Duodenal mucosa (tissue), 2 donors: ENCODE measurements around the gene DEXI.

ENCODE experiments used
- H3K27ac ChIP-seq: one replicate; pipeline ENCODE4 v1.7.0; 2013; ENCODE audit warnings: low read depth, low read length
- H3K27me3 ChIP-seq, 2 donors: one replicate each; pipeline ENCODE4 v1.7.0; 2013; ENCODE audit warnings: low read length in 2 of 2, control low read depth in 1 of 2; ENCODE audit not compliant: insufficient read depth in 2 of 2, control insufficient read depth in 1 of 2
- H3K36me3 ChIP-seq, 2 donors: one replicate each; pipeline ENCODE4 v1.7.0; 2013; ENCODE audit warnings: low read length in 2 of 2, control low read depth in 1 of 2; ENCODE audit not compliant: insufficient read depth in 2 of 2, control insufficient read depth in 1 of 2
- H3K4me1 ChIP-seq, 2 donors: one replicate each; pipeline ENCODE4 v1.7.0; 2013; ENCODE audit warnings: low read length in 2 of 2, control low read depth in 1 of 2; ENCODE audit not compliant: insufficient read depth in 2 of 2, control insufficient read depth in 1 of 2
- H3K4me3 ChIP-seq, 2 donors: one replicate each; pipeline ENCODE4 v1.7.0; 2013; ENCODE audit warnings: low read length in 2 of 2, low read depth in 1 of 2
- H3K9ac ChIP-seq, 2 donors: one replicate each; pipeline ENCODE4 v1.7.0; 2013; ENCODE audit warnings: low read length in 2 of 2, low read depth in 1 of 2
- H3K9me3 ChIP-seq, 2 donors: one replicate each; pipeline ENCODE4 v1.7.0; 2013; ENCODE audit warnings: low read length in 2 of 2, control low read depth in 1 of 2; ENCODE audit not compliant: control insufficient read depth in 1 of 2

The DEXI gene

DNA sequence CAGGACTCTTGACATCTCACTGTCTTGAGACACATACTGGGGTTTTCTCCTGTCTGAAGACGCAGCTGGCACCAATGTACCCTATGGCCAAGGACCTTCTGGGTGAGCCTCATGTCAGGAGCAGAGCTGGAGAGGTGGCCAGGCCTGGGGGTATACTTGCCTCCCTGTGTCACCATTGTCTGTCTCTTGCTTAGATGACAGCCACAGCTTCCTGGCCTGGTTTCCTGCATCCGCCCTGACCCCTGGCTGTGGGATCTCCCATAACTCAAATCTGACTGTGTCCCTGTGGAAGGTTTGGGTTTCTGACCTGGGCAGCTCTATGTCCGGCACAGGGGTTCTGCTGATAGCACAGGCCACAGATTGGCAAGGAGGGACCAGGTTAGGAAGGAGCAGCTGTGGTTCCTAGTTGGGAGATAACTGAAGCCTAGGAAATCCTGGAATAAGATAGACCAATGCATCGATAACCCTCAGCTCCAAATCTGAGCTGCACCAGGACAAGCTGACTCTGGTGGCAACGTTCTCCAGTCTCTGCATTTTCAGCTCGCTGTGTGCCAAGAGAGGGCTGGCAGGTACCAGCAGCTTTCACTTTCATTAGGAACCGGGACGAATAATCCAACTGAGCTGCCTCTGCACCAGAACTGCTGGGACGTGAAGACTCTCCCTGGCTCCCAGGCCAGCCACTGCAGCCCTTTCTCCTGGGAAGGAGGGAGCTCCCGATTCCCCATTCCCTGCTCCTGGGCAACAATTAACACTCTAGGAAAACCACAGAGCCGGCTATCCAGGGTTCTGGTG lies 5.0 kb downstream of the DEXI start:
- no peaks in the 10 kb centered on the region for H3K9me3 ChIP-seq
- peak overlapping the region; percentile 60 to 89 for H3K4me3 ChIP-seq
- H3K27ac ChIP-seq: no peak overlapping the region
- H3K27me3 ChIP-seq: no peaks in the 10 kb centered on the region
- H3K4me1 ChIP-seq: peaks cover 70 to 71% of the 10 kb centered on the region in 2 donors
- H3K9ac ChIP-seq: peak overlapping the region; percentile 24 to 58
- peaks cover 0 to 13% of the 10 kb centered on the region in 2 donors for H3K36me3 ChIP-seq

DNA sequence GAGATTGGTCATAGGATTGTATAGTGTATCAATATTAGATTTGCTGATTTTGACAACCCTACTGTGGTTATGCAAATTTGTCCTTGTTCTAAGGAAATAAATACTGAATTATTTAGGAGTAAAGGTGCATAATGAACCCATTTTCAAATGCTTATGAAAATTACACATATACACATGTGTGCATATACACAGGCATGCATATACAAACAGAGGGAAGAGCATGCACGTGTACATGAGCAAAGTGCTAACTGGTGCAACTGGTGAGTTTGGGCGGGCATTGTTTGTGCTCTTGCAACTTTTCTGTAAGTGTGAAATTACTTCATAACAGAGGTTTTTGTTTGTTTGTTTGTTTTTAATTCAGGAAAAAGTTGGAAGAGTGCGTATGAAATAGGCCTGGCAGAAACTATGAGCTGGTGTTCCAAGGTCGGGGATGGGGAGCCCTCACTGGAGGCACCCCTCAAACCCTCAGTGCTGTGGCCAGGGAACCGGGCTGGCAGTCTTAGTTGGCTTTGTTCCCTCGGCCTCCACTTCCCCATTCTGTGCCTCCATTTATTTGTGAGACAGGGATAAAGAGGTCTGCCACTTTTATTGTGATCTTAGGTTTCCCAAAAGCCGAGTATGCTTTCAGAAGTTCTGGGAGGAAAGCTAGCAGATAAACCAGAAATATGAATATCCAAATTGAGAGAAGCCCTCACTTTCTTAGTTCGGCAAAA lies 5.8 kb downstream of the DEXI start:
- H3K36me3 ChIP-seq: peaks cover 0 to 17% of the 10 kb centered on the region in 2 donors
- no peak overlapping the region for H3K4me3 ChIP-seq
- H3K27ac ChIP-seq: no peak overlapping the region
- H3K27me3 ChIP-seq: no peaks in the 10 kb centered on the region
- H3K9ac ChIP-seq: peak overlapping the region in 1 of 2 donors; percentile 24
- peaks cover 70 to 71% of the 10 kb centered on the region in 2 donors for H3K4me1 ChIP-seq
- no peaks in the 10 kb centered on the region for H3K9me3 ChIP-seq

DNA sequence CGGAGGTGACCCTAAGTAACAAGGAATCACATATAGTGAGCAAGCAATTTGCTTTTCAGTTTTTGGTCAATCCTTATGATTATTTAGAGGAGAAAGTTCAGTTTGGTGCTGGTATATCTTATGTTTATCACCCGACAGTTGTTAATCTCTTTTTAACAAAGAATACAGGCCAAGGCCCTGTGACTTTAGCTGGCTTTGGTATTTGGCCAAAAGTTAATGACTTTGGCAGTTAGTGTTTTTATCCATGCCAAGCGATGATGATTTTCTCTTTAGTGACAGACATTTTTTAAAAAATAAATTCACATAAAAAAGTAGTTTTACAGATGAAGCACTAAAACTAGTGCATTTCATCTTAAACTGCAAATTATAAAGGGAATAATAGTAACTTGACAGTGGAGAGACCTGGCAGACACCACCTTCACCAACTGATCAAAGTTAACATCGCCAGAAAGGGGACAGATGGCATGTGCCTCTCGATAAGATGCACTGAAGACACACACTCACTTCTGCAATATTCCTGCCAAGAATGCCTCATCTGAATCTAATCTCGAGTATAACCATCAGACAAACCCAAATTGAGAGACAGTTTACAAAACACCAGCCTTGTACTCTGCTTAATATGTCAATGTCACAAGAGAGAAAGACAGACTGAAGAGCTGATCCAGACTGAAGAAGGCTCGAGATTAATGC lies 6.9 kb downstream of the DEXI start:
- H3K27me3 ChIP-seq: no peaks in the 10 kb centered on the region
- no peaks in the 10 kb centered on the region for H3K9me3 ChIP-seq
- peaks cover 0 to 26% of the 10 kb centered on the region in 2 donors for H3K36me3 ChIP-seq
- no peak overlapping the region for H3K4me3 ChIP-seq
- no peak overlapping the region for H3K9ac ChIP-seq
- peaks cover 60 to 61% of the 10 kb centered on the region in 2 donors for H3K4me1 ChIP-seq
- H3K27ac ChIP-seq: no peak overlapping the region

DNA sequence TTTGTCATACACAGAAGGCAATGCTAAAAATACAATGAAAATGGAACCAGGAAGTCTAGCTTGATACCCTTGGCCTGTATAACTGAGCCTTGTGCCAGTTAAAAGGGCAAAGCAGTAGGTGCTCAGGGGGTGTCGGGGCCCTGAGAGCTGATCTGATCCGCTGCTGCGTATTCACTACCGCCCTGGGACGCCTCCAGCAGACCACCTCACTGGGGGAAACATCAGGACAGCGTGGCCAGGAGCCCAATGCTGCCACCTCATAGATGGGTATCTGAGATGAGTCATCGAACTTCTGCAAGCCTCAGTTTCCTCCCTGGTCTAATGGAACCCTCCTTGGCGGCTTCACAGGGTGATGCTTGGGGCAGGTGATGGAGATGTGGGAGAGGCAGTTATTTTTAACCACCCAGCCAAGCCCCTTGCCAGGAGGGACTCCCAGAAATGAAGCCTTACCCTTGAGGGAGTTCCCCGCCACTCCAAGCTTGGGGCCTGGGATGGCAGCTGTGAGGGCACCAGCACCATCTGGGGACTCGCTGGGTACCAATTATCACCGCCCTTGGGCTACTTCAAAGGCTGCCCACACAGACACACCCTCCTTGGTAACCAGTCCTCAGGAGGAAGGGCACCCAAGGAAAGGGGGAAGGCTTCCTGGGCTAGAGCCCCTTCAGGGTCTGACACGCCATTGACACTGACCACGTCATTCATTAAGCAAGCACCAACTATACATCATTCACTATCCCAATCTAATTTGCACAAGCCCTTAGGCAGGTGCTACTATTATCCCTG lies 7.8 kb downstream of the DEXI start:
- H3K9ac ChIP-seq: no peak overlapping the region
- peaks cover 52% of the 10 kb centered on the region in 2 donors for H3K4me1 ChIP-seq
- no peak overlapping the region for H3K4me3 ChIP-seq
- no peaks in the 10 kb centered on the region for H3K27me3 ChIP-seq
- peaks cover 4 to 33% of the 10 kb centered on the region in 2 donors for H3K36me3 ChIP-seq
- no peaks in the 10 kb centered on the region for H3K9me3 ChIP-seq
- no peak overlapping the region for H3K27ac ChIP-seq

DNA sequence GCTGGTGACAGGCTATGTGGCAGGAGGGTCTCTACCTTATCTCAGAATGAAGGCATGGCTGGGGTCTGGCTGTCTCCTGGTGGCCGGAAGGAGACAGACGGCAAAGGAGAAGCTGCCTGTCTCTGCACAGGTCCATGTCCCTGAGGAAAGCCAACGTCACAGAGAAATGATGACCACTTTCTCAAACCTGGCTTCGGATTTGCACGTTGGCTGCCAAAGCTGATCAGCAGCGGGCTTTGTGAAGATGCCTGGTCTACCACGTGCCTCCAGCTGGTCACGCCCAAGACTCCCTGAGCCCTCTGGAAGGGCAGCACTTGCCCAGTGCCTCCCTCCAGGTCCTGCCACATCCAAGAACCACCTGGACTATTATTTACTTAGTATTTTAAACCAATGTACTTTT lies 8.4 kb downstream of the DEXI start:
- H3K4me1 ChIP-seq: peaks cover 45% of the 10 kb centered on the region in 2 donors
- no peak overlapping the region for H3K9ac ChIP-seq
- H3K9me3 ChIP-seq: no peaks in the 10 kb centered on the region
- no peak overlapping the region for H3K27ac ChIP-seq
- no peaks in the 10 kb centered on the region for H3K27me3 ChIP-seq
- no peak overlapping the region for H3K4me3 ChIP-seq
- peaks cover 4 to 39% of the 10 kb centered on the region in 2 donors for H3K36me3 ChIP-seq

DNA sequence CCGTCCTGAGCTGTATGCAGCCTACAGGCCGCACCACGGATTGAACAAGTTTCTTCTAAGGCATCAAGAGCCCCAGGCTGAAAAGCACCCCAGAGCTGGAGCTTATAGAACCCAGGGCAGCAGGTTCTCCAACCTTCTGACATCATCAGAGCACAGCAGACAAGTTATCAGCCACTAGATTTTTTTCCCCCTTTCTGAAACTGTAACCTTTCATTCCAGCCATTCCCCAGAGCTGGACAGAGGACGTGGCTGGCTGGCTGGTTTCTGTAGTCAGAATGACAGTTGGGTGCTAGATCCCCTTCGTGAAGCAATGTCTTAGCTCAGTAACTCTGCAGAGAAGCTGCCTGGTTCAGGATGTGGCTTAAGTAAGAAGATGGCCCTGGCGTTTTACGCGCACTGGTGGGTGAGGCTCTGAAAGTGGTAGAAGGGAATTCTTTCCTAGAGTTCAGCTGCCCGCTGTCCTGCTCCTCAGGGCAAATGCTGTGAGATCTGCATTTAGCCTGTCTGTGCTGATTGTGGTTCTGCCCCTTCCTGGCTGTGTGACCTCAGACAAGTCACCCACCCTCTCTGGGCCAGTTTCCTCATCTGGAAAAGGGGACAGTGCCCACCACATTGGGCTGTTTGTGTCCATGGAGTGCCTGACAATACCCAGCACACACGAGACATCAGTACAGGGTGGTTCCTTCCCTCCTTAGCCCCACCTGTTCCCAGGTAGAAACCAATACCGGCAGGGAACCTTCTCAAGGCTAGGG lies 9.1 kb downstream of the DEXI start:
- no peak overlapping the region for H3K4me3 ChIP-seq
- H3K27me3 ChIP-seq: no peaks in the 10 kb centered on the region
- H3K4me1 ChIP-seq: peaks cover 38% of the 10 kb centered on the region in 2 donors
- H3K9me3 ChIP-seq: no peaks in the 10 kb centered on the region
- no peak overlapping the region for H3K27ac ChIP-seq
- H3K9ac ChIP-seq: no peak overlapping the region
- H3K36me3 ChIP-seq: peaks cover 4 to 44% of the 10 kb centered on the region in 2 donors

DNA sequence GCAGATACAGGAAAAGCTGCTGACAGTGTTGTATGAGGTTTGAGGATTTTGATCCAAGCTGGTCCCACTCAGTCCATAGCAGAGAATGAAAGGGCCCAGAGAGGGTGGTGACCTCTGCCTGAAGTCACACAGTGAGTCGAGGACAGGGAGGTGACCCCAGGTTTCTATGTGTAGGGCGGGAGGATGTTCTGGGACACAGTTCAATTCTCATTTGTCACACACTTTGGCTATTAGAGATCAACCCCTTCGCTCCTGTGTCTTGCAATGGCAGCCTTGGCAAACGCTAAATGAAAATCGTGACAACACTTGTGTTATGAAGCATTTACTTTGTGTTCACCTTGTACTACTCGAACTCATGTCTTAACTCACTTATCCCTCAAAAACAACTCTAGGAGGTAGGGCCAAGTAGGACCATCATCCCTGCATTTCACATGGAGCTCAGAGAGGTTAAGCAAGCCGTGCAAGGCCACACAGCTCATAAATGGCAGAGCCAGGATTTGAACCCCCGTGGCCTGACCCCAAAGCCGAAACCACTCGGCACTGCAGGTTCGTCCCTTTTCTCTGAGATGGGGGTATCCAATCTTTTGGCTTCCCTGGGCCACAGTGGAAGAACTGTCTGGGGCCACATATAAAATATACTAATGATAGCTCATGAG lies 10.2 kb downstream of the DEXI start:
- Histone ChIP-seq H3K9me3 (no peaks in the 10 kb centered on the region), H3K36me3 (peaks cover 11 to 54% of the 10 kb centered on the region in 2 donors), H3K4me3 (no peak overlapping the region), H3K27ac (no peak overlapping the region), H3K4me1 (peaks cover 28% of the 10 kb centered on the region in 2 donors), H3K9ac (no peak overlapping the region), H3K27me3 (no peaks in the 10 kb centered on the region)

DNA sequence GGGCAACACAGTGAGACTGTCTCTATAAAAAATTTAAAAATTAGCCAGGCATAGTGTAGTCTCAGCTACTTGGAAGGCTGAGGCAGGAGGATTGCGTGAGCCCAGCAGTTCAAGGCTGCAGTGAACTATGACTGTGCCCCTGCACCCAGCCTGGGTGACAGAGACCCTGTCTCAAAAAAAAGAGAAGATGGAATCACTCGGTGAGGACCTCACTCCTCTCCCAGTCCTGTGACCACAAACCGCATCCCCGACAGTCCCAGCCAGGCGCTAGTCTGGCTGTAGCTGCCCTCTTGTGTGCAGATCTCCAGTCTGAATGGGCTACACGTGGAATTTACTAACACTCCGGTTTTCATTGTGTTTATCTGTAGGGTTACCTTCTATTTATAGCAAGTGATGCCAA lies 11.1 kb downstream of the DEXI start:
- no peak overlapping the region for H3K9ac ChIP-seq
- H3K4me3 ChIP-seq: no peak overlapping the region
- H3K9me3 ChIP-seq: no peaks in the 10 kb centered on the region
- H3K27ac ChIP-seq: no peak overlapping the region
- H3K4me1 ChIP-seq: peaks cover 18 to 20% of the 10 kb centered on the region in 2 donors
- peaks cover 16 to 61% of the 10 kb centered on the region in 2 donors for H3K36me3 ChIP-seq
- H3K27me3 ChIP-seq: no peaks in the 10 kb centered on the region

DNA sequence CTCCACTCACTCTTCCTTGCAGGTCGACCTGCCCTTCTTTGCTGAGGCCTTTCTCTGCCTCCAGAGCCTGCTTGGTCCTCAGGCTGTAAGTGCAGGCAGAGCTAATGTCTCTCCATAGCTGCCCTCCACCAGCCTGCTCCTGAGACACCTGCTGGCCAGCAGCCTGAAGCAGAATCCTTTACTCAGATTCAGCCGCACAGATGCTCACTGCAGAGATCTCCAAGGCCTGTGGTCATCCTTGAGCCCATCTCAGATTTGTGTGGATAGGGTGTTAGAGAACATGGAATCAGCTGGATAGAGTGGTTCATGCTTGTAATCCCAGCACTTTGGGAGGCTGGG lies 11.5 kb downstream of the DEXI start:
- no peaks in the 10 kb centered on the region for H3K27me3 ChIP-seq
- peaks cover 20 to 65% of the 10 kb centered on the region in 2 donors for H3K36me3 ChIP-seq
- H3K27ac ChIP-seq: no peak overlapping the region
- H3K4me1 ChIP-seq: peaks cover 16% of the 10 kb centered on the region in 2 donors
- H3K9me3 ChIP-seq: no peaks in the 10 kb centered on the region
- no peak overlapping the region for H3K9ac ChIP-seq
- H3K4me3 ChIP-seq: no peak overlapping the region
